ENCODE data around the gene KDM1A.
"Not testable (repeated sequence)": the region's sequence is repeated elsewhere in the genome, so short reads cannot be mapped to it uniquely, and the experiment has no call there.

KDM1A gene

DNA sequence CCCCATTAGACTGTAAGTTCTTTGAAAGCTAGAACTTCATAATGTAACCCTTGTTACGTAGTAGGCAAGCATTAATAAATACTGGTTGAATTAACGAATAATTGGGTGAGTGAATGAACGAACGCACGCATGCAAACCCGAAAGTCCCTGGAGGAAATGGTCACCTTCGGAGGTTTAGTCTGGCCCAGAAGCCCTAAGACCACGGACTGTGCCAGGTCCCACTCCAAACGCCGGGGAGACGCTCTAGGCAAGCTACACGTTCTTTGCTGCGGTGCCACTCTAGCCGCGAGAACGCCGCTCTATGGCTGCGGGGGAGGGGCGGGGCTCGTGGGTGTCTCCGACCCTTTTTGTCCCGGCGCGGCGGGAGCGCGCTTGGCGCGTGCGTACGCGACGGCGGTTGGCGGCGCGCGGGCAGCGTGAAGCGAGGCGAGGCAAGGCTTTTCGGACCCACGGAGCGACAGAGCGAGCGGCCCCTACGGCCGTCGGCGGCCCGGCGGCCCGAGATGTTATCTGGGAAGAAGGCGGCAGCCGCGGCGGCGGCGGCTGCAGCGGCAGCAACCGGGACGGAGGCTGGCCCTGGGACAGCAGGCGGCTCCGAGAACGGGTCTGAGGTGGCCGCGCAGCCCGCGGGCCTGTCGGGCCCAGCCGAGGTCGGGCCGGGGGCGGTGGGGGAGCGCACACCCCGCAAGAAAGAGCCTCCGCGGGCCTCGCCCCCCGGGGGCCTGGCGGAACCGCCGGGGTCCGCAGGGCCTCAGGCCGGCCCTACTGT, at the start of gene KDM1A:
KDM1A (plus strand) TSS at position 375 of the 769 bp plus-strand sequence; CDS start at position 504, 129 bp downstream.
- peak; percentile 87 for DNase-seq

DNA sequence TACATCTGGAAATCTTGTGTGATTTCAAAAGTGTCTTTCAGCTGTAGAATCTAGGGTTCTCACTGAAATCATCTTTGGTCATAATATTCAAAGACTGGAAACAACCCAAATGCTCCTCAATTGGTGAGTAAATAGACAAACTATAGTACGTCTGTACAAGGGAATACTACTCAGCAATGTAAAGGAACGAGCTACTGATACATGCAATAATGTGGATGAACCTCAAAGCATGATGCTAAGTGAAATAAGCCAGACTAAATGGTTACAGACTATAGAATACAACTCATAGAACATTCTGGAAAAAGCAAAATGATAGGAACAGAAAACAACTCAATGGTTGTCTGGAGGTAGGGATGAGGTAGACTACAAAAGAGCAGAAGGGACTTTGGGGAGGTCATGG, 49.2 kb upstream of the KDM1A start:
- DNase-seq = no peak

DNA sequence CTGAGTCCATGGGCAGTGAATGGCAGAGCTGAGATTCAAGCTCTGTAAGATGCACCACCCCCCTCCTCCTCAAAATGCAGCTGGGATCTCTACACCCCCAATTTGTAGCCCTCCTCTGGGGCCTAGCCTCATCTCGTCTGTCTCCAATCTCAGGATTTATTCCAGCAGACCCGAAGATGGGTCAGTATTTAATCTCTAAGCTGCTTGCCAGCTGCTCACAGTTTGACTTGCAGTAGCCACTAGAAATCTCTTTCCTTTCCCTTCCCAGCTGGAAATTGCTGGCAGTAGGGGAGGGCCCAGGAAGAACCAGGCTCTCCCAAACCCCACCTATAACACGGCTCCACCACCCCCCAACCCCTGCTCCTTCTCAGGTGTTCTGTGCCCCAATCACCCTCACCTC, 48.1 kb upstream of the KDM1A start:
- no peak for DNase-seq

DNA sequence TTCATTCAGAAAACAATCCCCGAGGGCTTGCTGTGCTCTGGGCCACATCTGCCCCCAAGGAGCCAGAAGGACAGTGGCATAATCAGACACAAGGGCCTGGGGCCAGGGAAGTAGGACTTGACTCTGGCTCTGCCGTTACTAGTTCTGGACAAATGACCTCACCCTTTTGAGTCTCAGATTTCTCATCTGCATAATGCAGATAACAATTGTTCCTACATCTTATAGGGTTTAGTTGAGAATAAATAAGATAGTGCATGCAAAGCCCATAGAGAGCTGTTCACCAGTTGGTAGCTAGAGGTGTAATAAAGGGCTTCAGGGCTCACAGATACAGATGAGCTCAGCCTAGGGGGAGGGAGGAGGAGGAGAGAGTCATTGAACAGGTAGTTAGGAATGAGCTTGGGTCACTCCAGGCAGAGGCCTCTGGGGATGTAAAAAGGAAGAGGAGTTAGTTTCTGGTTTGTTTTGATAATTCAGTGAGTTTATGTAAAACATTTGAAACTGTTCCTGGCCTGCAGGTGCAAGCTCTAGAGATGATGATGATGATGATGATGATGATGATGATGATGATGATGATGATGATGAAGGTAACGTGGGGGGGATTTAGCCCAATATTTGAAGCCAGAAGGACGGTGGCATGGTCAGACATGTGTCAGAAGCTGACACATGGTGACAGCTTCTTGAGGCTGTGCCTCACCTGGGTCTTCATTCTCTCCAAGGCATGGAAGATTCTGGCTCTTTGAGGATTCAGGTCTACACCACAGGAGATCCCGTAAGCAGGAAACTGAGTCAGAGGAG, 47.5 kb upstream of the KDM1A start:
- no peak for DNase-seq

DNA sequence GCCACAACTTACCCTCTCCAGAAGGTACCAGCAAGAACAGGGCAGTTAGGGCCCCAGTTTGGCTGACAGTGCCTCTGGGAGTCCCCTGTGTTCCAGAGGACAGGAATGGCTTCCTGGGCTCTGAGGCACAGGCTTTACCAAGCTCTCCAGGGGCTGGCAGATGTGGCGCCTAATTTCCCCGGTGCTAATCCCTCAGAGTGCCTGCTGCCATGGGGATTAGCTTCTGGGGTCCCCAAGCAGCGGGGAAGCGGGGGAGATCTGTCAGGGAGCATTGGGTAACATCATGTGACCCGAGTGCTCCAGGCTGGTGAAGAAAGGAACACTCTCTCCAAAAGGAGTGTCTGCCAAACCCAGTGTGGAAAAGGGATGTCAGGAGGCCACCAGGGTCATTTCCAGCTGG, 46.5 kb upstream of the KDM1A start, which contains the start of gene LACTBL1:
LACTBL1 (minus strand) TSS at position 107 of the 400 bp plus-strand sequence. CDS start 550 bp downstream, outside the sequence.
- DNase-seq = no peak

DNA sequence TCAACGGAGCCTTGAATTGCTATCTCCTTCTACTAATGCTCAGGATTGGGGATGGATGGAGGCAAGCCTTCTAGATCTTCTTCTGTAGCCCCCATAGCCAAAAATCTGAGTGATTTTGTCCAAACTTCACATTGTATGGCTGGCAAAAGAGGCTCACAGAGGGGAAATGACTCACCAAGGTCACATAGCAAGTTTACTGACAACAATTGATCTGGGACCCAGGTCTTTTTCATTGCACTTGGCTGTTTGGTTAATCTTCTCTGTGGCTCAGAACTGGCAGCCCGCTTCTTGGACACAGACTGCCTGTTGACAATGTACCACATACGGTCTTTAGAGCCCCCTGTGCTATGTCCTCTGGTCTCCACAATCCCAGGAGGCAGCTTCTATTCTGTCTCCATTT, 43.6 kb upstream of the KDM1A start:
- no peak for DNase-seq

DNA sequence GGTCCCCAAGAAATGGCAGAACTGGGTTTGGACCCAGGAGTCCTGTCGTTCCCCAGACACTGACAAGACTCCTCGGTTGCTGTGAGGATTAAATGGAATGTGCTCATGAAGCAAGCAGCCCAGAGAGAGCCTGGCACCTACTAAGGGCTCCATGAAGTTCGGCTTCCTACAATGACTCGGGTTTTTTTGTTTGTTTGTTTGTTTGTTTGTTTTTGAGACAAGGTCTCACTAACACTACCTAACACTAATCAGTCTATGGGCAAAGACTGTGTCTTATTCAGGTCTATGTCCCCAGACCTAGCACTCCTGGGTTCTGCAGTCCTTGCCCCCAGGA, 43.2 kb upstream of the KDM1A start:
- no peak for DNase-seq

DNA sequence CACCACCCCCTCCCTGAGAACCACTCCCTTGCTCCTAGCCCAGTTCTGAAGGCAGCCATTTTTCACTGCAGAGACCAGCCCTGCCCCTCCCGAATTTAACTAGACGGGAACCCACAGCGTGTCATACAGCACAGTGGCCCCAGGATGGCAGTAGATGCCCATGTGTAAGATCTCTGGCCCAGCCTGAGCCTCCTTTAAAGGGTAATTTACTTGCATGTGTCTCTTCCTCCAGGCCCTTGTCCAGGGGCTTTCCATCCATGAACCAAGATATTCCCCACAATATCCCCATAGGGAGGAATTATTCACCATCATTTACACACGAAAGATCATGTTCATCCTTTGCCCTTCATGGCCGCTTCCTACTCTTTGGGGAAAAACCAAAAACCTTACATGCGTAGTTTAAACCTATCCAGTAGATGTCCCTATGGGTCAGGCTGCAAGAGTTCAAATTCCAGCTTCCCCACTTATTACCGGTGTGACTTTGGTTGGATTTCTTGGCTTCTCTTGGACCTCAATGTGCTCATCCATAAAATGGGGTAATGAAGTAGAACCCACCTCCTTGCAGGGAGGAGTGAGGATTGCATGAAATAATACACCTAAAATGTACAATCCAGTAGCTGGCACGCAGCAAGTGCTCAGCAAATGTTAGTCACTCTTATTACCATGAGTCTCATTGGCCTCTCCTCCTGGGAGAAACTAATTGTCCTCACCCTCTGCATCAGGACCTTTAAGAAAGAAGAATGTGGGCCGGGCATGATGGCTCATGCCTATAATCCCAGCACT, 42.6 kb upstream of the KDM1A start:
- DNase-seq = peak; percentile 21

DNA sequence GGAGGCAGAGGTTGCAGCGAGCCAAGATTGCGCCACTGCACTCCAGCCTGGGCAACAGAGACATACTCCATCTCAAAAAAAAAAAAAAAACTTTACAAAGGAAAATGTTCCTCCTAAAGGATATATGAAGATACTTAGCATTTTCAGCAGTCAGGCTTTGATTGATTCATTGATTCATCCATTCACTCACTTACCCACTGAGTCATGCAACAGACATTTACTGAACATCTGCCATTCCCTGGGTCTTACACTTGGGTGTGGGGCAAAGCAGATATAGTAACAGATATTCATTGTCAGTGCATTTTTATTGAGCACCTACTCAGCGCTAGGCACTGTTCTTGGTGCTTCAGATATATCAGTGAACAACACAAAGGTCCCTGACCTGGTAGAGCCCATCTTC, 41.0 kb upstream of the KDM1A start:
- no peak for DNase-seq

DNA sequence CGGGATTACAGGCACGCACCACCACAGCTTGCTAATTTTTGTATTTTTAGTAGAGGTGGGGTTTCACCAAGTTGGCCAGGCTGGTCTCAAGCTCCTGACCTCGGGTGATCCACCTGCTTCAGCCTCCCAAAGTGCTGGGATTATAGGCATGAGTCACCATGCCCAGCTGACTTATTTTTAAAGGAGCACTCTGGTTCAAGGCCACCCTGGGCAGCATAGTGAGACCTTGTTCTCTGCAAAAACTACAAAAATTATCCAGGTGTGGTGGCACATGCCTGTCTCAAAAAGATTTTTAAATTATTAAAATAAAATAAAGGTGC, 38.8 kb upstream of the KDM1A start:
- DNase-seq = not testable (repeated sequence)

DNA sequence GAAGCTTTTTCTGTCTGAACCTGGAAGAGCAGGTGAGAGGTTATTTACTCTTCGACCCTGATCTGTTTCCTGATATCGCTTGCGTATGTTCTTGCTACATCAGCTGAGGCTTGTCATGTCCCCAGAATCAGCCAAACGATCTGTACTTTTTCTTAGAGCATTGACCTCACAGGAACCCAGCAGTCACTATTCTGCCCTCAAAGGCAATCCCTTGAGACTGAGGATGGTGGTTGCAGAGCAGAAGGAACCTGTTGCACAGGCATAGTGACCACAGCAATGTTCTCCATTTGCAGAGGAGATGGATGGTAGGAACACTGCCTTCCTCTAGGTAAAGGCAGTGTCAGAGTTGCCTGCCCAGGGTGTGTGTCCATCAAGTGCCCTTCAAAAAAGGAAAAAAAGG, 35.3 kb upstream of the KDM1A start:
- DNase-seq = no peak

DNA sequence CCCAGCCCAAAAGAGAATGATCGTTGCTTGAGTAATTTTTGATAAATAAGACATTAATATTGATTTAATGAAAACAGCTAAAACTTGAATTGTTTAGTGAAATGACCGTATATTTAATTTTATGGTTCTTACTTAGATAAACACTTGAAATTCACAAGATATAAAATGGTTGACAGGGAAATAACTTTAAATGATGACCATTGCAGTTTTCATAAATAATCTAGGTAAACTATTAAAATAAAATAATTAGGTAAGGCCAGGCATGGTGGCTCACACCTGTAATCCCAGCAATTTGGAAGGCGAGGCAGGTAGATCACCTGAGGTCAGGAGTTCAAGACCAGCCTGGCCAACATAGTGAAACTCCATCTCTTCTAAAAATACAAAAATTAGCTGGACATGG, 26.9 kb upstream of the KDM1A start:
- not testable (repeated sequence) for DNase-seq

DNA sequence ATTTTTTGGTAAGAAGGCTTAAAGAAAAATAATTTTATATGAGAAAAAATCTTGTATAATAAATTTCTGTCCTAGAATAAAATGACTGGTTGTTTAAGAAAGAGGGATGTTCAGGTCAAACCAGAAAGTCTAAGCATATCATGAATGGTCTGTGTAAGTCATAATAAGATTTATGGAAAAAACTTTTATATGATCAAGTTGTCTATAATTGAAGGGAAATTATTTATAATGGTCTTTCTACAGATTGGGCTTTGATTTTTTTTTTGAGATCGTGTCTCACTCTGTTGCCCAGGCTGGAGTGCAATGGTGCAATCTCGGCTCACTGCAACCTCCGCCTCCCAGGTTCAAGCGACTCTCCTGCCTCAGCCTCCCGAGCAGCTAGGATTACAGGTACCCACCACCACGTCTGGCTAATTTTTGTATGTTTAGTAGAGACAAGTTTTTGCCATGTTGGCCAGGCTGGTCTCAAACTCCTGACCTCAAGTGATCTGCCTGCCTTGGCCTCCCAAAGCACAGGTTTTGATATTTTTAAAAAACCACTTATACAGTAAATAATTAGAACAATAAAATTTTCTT, 26.0 kb upstream of the KDM1A start:
- not testable (repeated sequence) for DNase-seq

DNA sequence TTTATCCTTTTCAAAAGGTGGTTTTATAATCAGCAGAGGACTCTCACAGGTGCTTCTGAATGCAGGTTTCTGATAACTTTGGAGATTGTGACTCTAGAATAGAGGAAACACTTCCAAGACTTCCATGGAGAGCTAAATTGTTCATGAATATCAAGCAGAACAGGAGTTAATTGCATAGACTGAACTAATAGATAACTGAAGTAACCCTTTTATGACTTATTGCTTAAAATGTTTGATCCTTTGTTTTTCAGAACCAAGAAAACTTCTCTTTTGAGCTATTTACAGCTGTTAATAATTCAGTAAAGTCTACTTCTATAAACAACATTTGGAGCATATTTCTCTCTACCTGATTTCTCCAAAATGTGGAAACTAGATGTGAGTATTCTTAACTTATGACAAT, 23.5 kb upstream of the KDM1A start:
- DNase-seq = no peak

DNA sequence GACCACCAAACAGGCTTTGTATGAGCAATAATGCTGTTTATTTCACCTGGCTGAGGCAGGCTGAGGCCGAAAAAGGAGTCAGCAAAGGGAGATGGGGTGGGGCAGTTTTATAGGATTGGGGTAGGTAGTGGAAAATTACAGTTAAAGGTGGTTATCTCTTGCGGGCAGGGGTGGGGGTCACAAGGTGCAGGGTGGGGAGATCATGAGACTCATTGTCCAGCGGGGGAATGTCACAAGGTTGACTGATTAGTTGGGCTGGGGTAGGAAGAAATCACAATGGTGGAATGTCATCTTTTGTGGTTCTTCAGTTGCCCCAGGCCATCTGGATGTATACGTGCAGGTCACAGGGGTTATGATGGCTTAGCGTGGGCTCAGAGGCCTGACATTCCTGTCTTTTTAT, 21.7 kb upstream of the KDM1A start:
- not testable (repeated sequence) for DNase-seq

DNA sequence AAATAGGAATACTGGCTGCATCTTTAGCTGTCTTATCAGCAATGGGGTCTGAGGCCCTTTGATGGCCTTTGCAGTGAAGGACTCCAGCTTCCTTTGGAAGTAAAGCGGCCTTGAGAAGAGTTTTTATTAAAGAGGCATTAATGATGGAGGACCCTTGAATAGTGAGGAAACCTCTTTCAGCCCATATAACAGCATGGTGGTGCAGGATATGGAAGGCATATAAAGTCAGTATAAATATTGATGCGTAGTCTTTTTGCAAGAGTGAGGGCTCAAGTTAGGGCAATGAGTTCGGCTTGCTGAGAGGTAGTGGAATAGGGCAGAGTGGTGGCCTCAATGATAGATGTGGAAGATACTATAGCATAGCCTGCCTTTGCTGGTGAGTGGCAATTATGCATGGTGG, 19.1 kb upstream of the KDM1A start:
- DNase-seq = not testable (repeated sequence)

DNA sequence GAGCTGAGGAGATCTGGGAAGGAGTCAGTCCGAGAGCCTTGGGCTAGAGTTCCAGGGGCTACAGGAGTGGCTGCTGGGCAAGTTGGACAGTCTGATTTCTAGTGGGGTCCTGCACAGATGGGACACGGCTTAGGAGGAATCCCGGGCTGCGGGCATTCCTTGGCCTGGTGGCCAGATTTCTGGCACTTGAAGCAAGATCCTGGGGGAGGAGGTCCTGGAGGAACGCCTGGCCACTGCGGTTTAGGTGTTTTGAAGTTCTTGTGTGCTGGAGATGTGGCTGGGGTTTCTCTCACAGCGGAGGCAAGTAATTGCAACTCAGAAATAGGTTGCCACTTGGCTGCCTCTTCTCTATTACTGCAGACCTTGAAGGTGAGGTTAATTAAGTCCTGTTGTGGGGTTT, 17.1 kb upstream of the KDM1A start:
- not testable (repeated sequence) for DNase-seq

DNA sequence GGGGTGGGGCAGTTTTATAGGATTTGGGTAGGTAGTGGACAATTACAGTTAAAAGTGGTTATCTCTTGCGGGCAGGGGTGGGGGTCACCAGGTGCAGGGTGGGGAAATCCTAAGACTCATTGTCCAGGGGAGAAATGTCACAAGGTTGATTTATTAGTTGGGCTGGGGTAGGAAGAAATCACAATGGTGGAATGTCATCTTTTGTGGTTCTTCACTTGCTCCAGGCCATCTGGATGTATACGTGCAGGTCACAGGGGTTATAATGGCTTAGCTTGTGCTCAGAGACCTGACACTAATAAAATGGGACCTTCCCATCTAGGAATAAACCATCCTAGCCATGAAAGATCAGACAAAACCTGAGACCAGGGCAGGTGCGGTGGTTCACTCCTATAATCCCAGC, 15.2 kb upstream of the KDM1A start:
- DNase-seq = no peak

DNA sequence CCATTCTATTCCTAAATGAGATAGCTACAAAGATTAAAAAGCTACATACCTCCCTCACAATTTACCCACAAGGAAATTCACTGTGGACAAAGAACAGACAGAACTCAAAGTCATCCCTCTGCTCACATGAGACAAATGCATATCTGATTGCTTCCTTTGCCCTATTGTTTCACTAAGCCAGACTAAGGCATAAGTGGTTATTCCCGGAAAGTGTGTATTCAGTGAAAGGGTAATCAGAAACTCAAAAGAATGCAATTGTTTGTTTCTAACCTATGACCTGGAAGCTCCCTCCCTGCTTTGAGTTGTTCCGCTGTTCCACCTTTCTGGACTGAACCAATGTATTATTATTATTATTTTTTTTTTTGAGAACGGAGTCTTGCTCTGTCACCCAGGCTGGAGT, 14.5 kb upstream of the KDM1A start:
- DNase-seq = not testable (repeated sequence)

DNA sequence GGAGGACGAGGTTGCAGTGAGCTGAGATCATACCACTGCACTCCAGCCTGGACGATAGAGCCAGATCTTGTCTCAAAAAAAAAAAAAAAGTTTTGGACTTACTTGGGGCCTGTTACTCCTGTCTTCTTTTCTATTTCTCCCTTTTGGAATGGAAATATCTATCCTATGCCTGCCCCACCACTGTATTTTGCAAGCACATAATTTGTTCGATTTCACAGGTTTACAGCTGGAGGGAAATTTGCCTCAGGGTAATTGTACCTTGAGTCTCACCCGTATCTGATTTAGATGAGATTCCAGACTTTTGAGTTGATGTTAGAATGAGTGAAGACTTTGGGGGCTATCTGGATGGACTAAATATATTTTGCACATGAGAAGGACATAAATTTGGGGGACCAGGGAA, 12.2 kb upstream of the KDM1A start:
- no peak for DNase-seq

DNA sequence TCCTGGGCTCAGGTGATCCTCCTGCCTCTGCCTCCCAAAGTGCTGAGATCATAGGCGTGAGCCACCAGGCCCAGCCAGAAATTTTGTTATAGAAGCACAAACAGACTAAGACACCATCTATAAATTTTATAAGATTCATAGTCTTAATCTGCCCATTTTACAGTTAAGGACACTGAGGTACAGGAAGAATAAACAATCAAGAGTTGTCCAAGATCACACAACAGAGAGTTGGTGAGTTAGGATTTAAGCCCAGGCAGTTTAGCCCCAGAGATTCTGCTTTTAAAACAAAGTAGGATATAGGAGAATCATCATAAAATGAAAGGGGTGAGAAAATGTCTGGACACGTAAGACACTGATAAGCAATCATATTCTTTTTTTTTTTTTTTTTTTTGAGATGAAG, 10.4 kb upstream of the KDM1A start:
- DNase-seq = no peak

DNA sequence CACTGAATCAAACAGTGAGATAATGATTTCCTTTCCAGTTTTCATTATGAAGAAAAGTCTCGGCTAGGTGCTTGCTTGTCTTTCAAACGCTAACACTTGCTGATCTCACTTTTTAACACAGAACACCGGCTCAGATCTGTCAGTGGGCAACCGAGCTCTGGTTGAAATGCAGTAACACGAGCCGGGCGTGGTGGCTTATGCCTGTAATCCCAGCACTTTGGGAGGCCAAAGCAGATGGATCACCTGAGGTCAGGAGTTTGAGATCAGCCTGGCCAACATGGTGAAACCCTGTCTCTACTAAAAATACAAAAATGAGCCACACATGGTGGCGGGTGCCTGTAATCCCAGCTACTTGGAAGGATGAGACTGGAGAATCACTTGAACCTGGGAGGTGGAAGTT, 9.2 kb upstream of the KDM1A start:
- DNase-seq = not testable (repeated sequence)

DNA sequence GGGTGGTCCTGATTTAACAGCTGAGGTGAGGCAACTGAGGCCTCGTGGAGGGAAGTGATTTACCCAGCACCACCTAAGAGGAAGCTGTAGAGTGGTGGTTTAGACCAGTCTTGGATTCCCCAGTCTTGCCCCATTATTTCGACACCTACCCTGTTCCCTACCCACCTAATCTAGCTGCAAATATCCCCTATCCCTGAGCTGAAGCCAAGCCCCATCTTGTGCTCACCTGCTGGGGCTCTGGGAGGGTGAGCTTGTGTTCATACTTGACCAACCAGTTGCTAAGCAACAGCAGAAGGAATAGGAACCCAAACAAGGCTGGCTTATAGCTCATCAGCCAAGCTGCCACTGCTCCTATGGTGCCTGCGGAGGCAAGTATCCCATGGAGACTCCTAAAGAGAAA, 5.6 kb upstream of the KDM1A start:
- DNase-seq = peak; percentile 66
